ENCODE data around the gene INSYN1. TPM values are rescaled to one million over a fixed set of nuclear protein-coding genes. Genes with fewer than 3 reads are reported as not detected.

The INSYN1 gene
- total and polyA plus RNA-seq, 2 of the 13 experiments (the other 11 are each of a cell fraction or from before 2014, with no cell fraction given): not detected

DNA sequence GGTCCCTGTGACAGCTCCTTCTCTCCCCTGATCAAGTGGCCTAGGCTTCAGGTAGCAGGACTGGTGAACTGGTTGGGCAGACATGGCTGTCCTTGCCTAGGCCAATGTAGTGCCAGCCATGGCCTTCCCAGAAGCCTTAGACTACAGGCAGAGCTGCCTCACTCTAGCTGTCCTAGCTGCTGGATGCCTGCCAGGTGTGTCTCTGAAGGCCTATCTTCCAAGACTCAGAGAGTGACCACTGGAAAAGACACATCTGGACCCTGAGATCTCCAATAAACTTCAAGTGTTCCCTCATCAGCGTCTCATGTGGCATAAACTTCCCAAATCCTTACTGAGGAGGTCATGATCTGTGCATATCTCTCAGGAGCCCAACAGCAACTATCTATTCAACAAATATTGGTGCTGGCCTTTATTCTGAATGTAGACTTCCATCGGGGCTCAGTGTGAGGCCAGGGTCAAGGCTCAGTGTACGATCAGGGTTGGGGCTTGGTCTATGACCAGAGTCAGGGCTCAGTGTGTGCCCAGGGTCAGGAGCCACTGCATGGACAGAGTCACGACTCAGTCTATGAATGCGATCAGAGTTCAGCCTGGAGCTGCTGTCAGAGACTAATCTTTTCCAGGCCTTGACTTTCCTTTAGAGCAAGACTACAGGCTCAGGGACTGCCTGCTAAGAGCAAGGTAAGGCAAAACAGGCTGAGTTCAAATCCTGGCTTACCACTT, 36.5 kb upstream of the INSYN1 start (continued):
- TF ChIP-seq GABPB1 (CRISPR knock-in tag; IDR thresholded peaks at IDR 0.05) (no peak), MXI1 (IDR thresholded peaks at IDR 0.05; ENCODE audit: borderline replicate concordance, low read depth, low read length) (no peak), TAF15 (IDR thresholded peaks at IDR 0.05; ENCODE audit: low read depth, low read length, poor library complexity, severe bottlenecking) (no peak), EZH2 (conservative IDR thresholded peaks at IDR 0.05; ENCODE audit: low read depth, low read length) (no peak), PITX1 (CRISPR knock-in tag; IDR thresholded peaks at IDR 0.05) (peak; percentile 20; the same call in 1 of the 2 replicates), ZNF441 (CRISPR knock-in tag; IDR thresholded peaks at IDR 0.05; ENCODE audit: borderline replicate concordance) (peak; percentile 40; the same call in 1 of the 2 replicates), RXRB (CRISPR knock-in tag; IDR thresholded peaks at IDR 0.05; ENCODE audit: borderline replicate concordance) (peak; percentile 35; the same call in 1 of the 2 replicates), SALL1 (CRISPR knock-in tag; IDR thresholded peaks at IDR 0.05) (peak; percentile 52), KLF6 (CRISPR knock-in tag; IDR thresholded peaks at IDR 0.05) (no peak), MAZ (IDR thresholded peaks at IDR 0.05; ENCODE audit: borderline replicate concordance, low read depth, low read length) (no peak), MAZ (CRISPR knock-in tag; IDR thresholded peaks at IDR 0.05; ENCODE audit: low read depth) (no peak), ZBTB20 (CRISPR knock-in tag; IDR thresholded peaks at IDR 0.05; ENCODE audit: borderline replicate concordance, low read depth) (peak; percentile 24; the same call in 1 of the 2 replicates), ZNF720 (CRISPR knock-in tag; IDR thresholded peaks at IDR 0.05) (no peak), ZNF10 (CRISPR knock-in tag; IDR thresholded peaks at IDR 0.05; ENCODE audit: borderline replicate concordance, low read depth) (no peak), ZMYM2 (CRISPR knock-in tag; IDR thresholded peaks at IDR 0.05) (0 out of 2 replicates have a peak, but pooled peaks have one; percentile 19), CBX2 (IDR thresholded peaks at IDR 0.05; ENCODE audit: low read depth, low read length) (no peak), CBX2 (CRISPR knock-in tag; IDR thresholded peaks at IDR 0.05; ENCODE audit: low read depth) (no peak), MAFK (conservative IDR thresholded peaks at IDR 0.05 in 1 of 2, IDR thresholded peaks at IDR 0.05 in 1 of 2; ENCODE audit: low read length in 2 of 2) (no peak), ZNF644 (CRISPR knock-in tag; IDR thresholded peaks at IDR 0.05; ENCODE audit: low read depth) (no peak), HNF4A (CRISPR knock-in tag; IDR thresholded peaks at IDR 0.05) (0 out of 2 replicates have a peak, but pooled peaks have one; percentile 30), SRSF9 (IDR thresholded peaks at IDR 0.05; ENCODE audit: borderline replicate concordance, insufficient read depth, low read depth, low read length, poor library complexity, severe bottlenecking) (no peak)
- TF ChIP-seq, protein P1, sequence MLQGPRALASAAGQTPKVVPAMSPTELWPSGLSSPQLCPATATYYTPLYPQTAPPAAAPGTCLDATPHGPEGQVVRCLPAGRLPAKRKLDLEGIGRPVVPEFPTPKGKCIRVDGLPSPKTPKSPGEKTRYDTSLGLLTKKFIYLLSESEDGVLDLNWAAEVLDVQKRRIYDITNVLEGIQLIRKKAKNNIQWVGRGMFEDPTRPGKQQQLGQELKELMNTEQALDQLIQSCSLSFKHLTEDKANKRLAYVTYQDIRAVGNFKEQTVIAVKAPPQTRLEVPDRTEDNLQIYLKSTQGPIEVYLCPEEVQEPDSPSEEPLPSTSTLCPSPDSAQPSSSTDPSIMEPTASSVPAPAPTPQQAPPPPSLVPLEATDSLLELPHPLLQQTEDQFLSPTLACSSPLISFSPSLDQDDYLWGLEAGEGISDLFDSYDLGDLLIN (CRISPR knock-in tag; IDR thresholded peaks at IDR 0.05; ENCODE audit: borderline replicate concordance): no peak
- TF ChIP-seq, protein P2, sequence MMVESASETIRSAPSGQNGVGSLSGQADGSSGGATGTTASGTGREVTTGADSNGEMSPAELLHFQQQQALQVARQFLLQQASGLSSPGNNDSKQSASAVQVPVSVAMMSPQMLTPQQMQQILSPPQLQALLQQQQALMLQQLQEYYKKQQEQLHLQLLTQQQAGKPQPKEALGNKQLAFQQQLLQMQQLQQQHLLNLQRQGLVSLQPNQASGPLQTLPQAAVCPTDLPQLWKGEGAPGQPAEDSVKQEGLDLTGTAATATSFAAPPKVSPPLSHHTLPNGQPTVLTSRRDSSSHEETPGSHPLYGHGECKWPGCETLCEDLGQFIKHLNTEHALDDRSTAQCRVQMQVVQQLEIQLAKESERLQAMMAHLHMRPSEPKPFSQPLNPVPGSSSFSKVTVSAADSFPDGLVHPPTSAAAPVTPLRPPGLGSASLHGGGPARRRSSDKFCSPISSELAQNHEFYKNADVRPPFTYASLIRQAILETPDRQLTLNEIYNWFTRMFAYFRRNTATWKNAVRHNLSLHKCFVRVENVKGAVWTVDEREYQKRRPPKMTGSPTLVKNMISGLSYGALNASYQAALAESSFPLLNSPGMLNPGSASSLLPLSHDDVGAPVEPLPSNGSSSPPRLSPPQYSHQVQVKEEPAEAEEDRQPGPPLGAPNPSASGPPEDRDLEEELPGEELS (CRISPR knock-in tag; IDR thresholded peaks at IDR 0.05): no peak
- TF ChIP-seq, protein P3, sequence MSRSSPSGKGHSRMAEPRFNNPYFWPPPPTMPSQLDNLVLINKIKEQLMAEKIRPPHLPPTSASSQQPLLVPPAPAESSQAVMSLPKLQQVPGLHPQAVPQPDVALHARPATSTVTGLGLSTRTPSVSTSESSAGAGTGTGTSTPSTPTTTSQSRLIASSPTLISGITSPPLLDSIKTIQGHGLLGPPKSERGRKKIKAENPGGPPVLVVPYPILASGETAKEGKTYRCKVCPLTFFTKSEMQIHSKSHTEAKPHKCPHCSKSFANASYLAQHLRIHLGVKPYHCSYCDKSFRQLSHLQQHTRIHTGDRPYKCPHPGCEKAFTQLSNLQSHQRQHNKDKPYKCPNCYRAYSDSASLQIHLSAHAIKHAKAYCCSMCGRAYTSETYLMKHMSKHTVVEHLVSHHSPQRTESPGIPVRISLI (CRISPR knock-in tag; IDR thresholded peaks at IDR 0.05; ENCODE audit: borderline replicate concordance): no peak
- TF ChIP-seq, protein P4, sequence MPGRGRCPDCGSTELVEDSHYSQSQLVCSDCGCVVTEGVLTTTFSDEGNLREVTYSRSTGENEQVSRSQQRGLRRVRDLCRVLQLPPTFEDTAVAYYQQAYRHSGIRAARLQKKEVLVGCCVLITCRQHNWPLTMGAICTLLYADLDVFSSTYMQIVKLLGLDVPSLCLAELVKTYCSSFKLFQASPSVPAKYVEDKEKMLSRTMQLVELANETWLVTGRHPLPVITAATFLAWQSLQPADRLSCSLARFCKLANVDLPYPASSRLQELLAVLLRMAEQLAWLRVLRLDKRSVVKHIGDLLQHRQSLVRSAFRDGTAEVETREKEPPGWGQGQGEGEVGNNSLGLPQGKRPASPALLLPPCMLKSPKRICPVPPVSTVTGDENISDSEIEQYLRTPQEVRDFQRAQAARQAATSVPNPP (CRISPR knock-in tag; IDR thresholded peaks at IDR 0.05): no peak

Data from HepG2 (cell line).